Thoracic aorta (tissue), 2 donors: ENCODE data around the gene FBLN2. TPM values are rescaled to one million over a fixed set of nuclear protein-coding genes. Genes with fewer than 3 reads are reported as not detected.

Experiments
- ATAC-seq: fragments of 150-250 bp; one replicate; pipeline ENCODE4 v1.8.0; 2017; ENCODE audit warnings: low read depth; ENCODE audit not compliant: insufficient number of reproducible peaks, low FRiP score
- DNase-seq: peaks from one replicate; pipeline ENCODE4 v3.0.0-alpha.2; 2020; ENCODE audit warnings: low spot score
- H3K27ac ChIP-seq, 2 donors: fragments of 200-600 bp; sonication (generic); 1 replicate in 1 of 2; 2 replicates in 1 of 2; pipeline ENCODE4 v1.5.1; 2016; ENCODE audit warnings: mild to moderate bottlenecking in 2 of 2, moderate library complexity in 2 of 2
- H3K27me3 ChIP-seq: fragments of 200-600 bp; sonication (generic); replicated peaks from 2 replicates; pipeline ENCODE4 v1.6.0; 2016; ENCODE audit warnings: mild to moderate bottlenecking; ENCODE audit not compliant: insufficient read depth
- H3K36me3 ChIP-seq: fragments of 200-600 bp; sonication (generic); one replicate; pipeline ENCODE4 v1.5.1; 2016
- H3K4me1 ChIP-seq, 2 donors: fragments of 200-600 bp; sonication (generic); 1 replicate in 1 of 2; 2 replicates in 1 of 2; pipeline versions ENCODE4 v1.5.1 to v1.6.0; 2016; ENCODE audit warnings: low read depth in 2 of 2, mild to moderate bottlenecking in 1 of 2; ENCODE audit not compliant: control insufficient read depth in 1 of 2
- H3K4me3 ChIP-seq: fragments of 200-600 bp; sonication (generic); 2 replicates; pipeline ENCODE4 v1.5.1; 2016; ENCODE audit warnings: mild to moderate bottlenecking
- H3K9me3 ChIP-seq: fragments of 200-600 bp; sonication (generic); 2 replicates; pipeline ENCODE4 v1.5.1; 2016
- CTCF ChIP-seq: fragments of 200-600 bp; sonication (generic); IDR thresholded peaks from one replicate; pipeline ENCODE4 v1.5.1; 2019; ENCODE audit warnings: antibody characterized with exemption
- total RNA-seq, 2 donors: library from RNA; depleted of rRNA; stranded (reverse); fragments of >200 nt; gene quantifications; one replicate each; pipeline versions ENCODE4 v1.1.0 to v1.2.3, GENCODE V29; 2016

Gene FBLN2
- total RNA-seq, 2 donors from 2014 or later: 233 to 328 TPM

GRCh38 chr3:13567684-13568514 is 19.0 kb downstream of the FBLN2 start:
- no peaks in the 10 kb centered on the region for H3K4me1 ChIP-seq

DNA sequence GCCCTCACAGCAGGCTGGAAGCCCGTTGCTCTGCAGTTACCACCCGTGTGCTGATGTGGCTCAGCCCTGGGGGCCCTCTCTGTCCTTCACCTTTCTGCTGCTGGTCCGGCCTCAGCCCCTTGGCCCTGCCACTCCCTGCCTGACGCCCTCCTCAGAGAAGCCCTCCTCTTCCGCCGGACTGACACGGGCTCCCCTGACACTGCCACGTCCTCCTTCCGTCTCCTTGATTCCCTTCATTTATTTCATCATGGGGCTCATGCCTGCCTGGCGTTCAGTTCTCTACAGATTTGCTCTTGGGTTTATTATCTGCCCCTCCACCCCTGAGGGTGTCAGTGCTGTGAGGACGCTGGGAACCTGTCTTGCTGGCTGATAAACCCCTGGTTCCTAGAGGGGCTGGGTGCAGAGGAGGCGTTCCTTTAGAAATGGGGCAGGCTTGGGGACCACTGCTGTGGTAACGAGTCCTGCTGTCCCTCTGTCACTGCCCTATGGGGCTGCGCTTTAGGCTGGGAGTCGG is 19.6 kb downstream of the FBLN2 start:
- no peaks in the 10 kb centered on the region for H3K9me3 ChIP-seq
- no peak for TF ChIP-seq CTCF
- H3K36me3 ChIP-seq: no peaks in the 10 kb centered on the region
- no peak overlapping the region for H3K4me3 ChIP-seq
- ATAC-seq (no peak), DNase-seq (no peak)
- no peak overlapping the region for H3K27ac ChIP-seq
- no peaks in the 10 kb centered on the region for H3K4me1 ChIP-seq
- no peaks in the 10 kb centered on the region for H3K27me3 ChIP-seq

More at GRCh38 chr3:13567684-13568514, 19.0 kb downstream of the FBLN2 start:
- H3K9me3 ChIP-seq: no peaks in the 10 kb centered on the region
- DNase-seq (no peak), ATAC-seq (no peak)
- no peak overlapping the region for H3K4me3 ChIP-seq
- no peak for TF ChIP-seq CTCF
- H3K27ac ChIP-seq: no peak overlapping the region
- H3K27me3 ChIP-seq: no peaks in the 10 kb centered on the region
- no peaks in the 10 kb centered on the region for H3K36me3 ChIP-seq

GRCh38 chr3:13569201-13569600 is 20.3 kb downstream of the FBLN2 start:
- Histone ChIP-seq H3K4me1 (no peaks in the 10 kb centered on the region), H3K4me3 (no peak overlapping the region), H3K27ac (no peak overlapping the region), H3K36me3 (no peaks in the 10 kb centered on the region), H3K27me3 (no peaks in the 10 kb centered on the region), H3K9me3 (no peaks in the 10 kb centered on the region)
- DNase-seq: no peak
- ATAC-seq: no peak
- no peak for TF ChIP-seq CTCF

DNA sequence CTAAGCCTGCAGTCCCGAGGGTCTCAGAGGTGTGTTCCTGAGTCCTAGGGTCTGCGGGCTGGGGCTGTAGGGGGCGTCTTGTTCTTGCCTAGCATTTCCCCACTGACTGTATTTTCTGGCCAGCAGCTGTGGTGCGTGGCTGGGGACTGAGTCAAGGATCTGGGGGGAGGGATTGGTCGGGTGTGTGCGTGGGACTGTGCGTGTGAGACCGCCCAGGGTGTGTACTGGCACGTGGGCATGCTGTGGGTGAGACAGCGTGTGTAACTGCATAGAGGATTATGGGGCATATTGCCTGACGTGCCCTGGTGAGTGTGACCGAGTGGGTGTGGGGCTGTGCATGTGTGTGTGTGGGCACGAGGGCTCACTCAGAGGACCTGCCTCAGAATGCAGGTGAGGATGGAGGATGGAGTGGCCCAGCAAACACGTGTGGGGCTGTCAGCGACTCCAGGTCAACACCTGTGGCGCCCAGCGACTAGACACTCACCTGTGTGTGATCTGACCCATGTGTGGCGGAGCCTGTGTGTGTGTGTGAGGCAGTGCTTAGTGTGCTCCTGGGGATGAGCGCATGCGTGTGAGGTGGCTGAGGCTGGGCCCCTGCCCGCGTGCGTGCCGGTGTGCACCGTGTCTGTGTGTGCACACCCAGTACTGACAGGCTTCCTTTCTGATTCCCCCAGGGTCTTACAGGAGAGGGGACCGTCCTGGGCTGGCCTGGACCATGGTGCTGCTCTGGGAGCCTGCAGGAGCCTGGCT is 20.9 kb downstream of the FBLN2 start:
- no peaks in the 10 kb centered on the region for H3K4me1 ChIP-seq
- DNase-seq: no peak
- H3K27ac ChIP-seq: no peak overlapping the region

More for the DNA sequence above, 20.9 kb downstream of the FBLN2 start:
- no peak for ATAC-seq
- Histone ChIP-seq H3K36me3 (no peaks in the 10 kb centered on the region), H3K27me3 (no peaks in the 10 kb centered on the region), H3K4me3 (no peak overlapping the region), H3K9me3 (no peaks in the 10 kb centered on the region)
- TF ChIP-seq CTCF: no peak
